Measurements from ENCODE around the gene AGPAT4. TPM values are rescaled to one million over a fixed set of nuclear protein-coding genes. Genes with fewer than 3 reads are reported as not detected.
A peak's percentile ranks its signal among the peaks of the same experiment; 100 is the strongest.
"Not testable (repeated sequence)": the region's sequence is repeated elsewhere in the genome, so short reads cannot be mapped to it uniquely, and the experiment has no call there.

Gene AGPAT4
- polyA plus RNA-seq, 3 donors from 2014 or later: 14.4 to 16.6 (median 14.8) TPM

DNA sequence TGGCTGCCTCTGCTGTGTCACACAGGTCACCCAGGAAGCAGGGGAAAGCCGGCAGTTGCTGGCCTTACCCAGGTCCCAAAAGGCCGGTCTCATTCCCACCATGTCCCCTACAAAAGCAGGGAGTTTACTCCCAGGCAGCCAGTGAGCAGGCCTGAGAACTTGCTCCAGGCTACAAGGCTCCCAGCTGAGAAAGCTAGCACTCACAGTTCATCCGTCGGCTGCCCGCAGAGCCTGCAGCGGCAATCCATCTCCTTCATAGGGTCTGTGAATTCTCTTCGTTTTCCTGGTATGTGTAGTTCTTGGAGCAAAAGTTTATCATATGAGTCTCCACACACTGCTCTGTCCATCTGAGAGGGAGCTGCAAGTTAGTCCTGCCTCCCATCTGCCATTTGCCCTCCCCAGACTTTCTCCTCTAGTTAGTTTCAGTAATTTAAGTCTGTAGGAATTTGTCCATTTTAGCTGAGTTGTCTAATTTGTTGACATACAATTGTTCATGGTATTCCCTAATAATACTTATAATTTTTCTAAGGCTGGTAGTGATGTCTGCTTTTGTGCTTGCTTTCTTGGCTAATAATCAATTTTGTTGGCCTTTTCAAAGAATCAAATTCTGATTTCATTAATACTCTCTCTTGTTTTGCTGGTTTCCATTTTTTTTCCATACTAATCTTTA lies 146.7 kb downstream of the AGPAT4 start:
- no peaks in the 10 kb centered on the region for H3K4me1 Mint-ChIP-seq
- DNase-seq: no peak
- no peak overlapping the region for H3K4me3 Mint-ChIP-seq
- peaks cover 13 to 38% (median 24%) of the 10 kb centered on the region in 6 donors for H3K9me3 Mint-ChIP-seq
- peaks cover 0 to 9% (median 1%) of the 10 kb centered on the region in 3 donors for H3K27me3 Mint-ChIP-seq (ENCODE audit: low read depth in 3 of 3)
- peaks cover 58 to 70% (median 66%) of the 10 kb centered on the region in 3 donors for H3K36me3 Mint-ChIP-seq
- H3K27ac Mint-ChIP-seq: peak overlapping the region in 1 of 6 donors; percentile 19

DNA sequence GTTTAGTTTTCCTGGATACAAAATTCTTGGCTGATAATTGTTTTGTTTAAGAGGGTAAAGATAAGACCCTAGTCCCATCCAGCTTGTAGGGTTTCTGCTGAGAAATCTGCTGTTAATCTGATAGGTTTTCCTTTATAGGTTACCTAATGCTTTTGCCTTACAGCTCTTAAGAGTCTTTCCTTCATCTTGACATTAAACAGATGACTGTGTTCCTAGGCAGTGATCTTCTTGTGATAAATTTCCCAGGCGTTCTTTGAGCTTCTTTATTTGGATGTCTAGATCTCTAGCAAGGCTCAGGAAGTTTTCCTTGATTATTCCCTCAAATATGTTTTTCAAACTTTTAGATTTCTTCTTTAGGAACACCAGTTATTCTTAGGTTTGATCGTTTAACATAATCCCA lies 148.3 kb downstream of the AGPAT4 start:
- Mint-ChIP-seq H3K27ac (no peak overlapping the region), H3K36me3 (peaks cover 67 to 84% (median 80%) of the 10 kb centered on the region in 3 donors), H3K9me3 (peaks cover 13 to 47% (median 26%) of the 10 kb centered on the region in 6 donors), H3K4me1 (peaks cover 0 to under 1% of the 10 kb centered on the region in 2 donors), H3K27me3 (ENCODE audit: low read depth in 3 of 3) (peaks cover 0 to 9% (median 1%) of the 10 kb centered on the region in 3 donors), H3K4me3 (no peak overlapping the region)
- DNase-seq: no peak

DNA sequence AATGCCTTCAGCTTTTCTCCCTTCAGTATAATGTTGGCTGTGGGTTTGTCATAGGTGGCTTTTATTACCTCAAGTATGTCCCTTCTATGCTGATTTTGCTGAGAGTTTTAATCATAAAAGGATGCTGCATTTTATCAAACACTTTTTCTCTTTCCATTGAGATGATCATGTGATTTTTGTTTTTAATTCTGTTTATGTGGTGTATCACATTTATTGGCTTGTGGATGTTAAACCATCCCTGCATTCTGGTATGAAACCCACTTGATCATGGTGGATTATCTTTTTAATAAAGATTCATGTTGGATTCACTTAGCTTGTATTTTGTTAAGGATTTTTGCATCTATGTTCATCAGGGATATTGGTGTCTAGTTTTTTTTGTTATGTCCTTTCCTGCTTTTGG lies 150.5 kb downstream of the AGPAT4 start:
- H3K27ac Mint-ChIP-seq, H3K4me1 Mint-ChIP-seq, DNase-seq, H3K4me3 Mint-ChIP-seq: not testable (repeated sequence)
- peaks cover 72 to 92% (median 87%) of the 10 kb centered on the region in 3 donors for H3K36me3 Mint-ChIP-seq
- H3K9me3 Mint-ChIP-seq: peaks cover 13 to 50% (median 28%) of the 10 kb centered on the region in 6 donors
- peaks cover 0 to 11% (median 0%) of the 10 kb centered on the region in 3 donors for H3K27me3 Mint-ChIP-seq (ENCODE audit: low read depth in 3 of 3)

DNA sequence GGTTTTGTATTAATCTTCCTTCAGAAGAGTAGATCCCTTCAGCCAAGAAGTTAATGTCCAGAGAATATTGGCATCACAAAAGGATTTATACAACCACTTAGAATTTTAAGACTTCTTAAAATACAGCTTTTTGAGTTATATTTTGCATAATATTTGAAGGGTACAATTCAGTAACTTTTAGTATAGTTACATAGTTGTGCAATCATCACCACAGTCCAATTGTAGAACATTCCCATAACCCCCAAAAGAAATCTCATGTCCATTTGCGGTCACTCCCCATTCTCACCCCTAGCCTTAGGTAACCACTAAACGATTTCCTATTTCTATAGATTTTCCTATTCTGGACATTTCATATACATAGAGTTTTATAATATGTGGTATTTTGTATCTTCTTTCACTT lies 155.9 kb downstream of the AGPAT4 start:
- H3K4me3 Mint-ChIP-seq: no peak overlapping the region
- H3K36me3 Mint-ChIP-seq: peaks cover 57 to 77% (median 63%) of the 10 kb centered on the region in 3 donors
- H3K4me1 Mint-ChIP-seq: peaks cover 0 to 1% of the 10 kb centered on the region in 2 donors
- DNase-seq: no peak
- peaks cover 0 to 3% (median 1%) of the 10 kb centered on the region in 3 donors for H3K27me3 Mint-ChIP-seq (ENCODE audit: low read depth in 3 of 3)
- peaks cover 0 to 18% (median 5%) of the 10 kb centered on the region in 6 donors for H3K9me3 Mint-ChIP-seq
- peak overlapping the region in 1 of 6 donors; percentile 8 for H3K27ac Mint-ChIP-seq

DNA sequence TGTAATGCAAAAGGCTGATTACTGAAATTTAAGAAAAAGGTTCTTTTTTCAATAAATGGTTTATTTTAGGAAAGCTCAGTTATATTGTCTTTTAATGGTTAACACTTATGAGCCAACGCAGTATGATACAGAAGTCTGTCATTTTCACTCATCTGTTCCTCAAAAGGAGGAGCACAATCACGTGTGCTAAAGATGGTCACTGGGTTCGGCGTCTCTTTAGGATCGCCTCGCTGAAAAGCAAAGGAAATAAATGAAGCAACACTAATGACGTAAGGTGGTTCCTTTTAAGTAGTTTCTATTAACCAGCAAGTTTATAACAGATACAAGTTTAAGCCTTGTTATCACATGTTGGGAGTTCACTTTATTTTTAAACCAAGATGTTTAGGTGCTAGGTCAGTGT lies 156.6 kb downstream of the AGPAT4 start:
- Mint-ChIP-seq H3K27me3 (ENCODE audit: low read depth in 3 of 3) (peaks cover 0 to 3% (median 1%) of the 10 kb centered on the region in 3 donors), H3K36me3 (peaks cover 60 to 78% (median 64%) of the 10 kb centered on the region in 3 donors), H3K4me1 (peaks cover 0 to 1% of the 10 kb centered on the region in 2 donors), H3K9me3 (peaks cover 0 to 13% (median 3%) of the 10 kb centered on the region in 6 donors), H3K4me3 (no peak overlapping the region), H3K27ac (peak overlapping the region in 1 of 6 donors; percentile 54)
- DNase-seq: no peak

DNA sequence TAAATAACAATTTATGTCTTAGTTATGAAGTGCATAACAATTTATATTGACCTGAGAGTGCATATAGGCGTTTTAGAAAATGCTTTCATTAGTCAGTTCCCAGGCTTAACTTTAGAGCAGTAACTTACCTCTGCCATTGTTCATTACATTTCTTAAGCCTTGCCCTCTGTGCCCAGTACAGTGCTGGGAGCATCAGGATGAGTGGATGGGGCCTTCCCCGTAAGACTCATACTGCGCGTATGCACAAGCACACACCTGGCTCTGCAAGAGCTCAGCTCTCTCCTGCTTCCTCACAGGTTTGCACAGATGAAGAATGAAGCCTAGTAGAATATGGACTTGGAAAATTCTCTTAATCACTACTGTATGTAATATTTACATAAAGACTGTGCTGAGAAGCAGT lies 157.3 kb downstream of the AGPAT4 start:
- Mint-ChIP-seq H3K4me3 (no peak overlapping the region), H3K36me3 (peaks cover 58 to 78% (median 63%) of the 10 kb centered on the region in 3 donors), H3K27ac (peak overlapping the region in 2 of 6 donors; percentile 4 to 38), H3K4me1 (peaks cover 0 to 1% of the 10 kb centered on the region in 2 donors), H3K9me3 (peaks cover 0 to 6% (median 1%) of the 10 kb centered on the region in 6 donors), H3K27me3 (ENCODE audit: low read depth in 3 of 3) (peaks cover 0 to 3% (median 1%) of the 10 kb centered on the region in 3 donors)
- no peak for DNase-seq

DNA sequence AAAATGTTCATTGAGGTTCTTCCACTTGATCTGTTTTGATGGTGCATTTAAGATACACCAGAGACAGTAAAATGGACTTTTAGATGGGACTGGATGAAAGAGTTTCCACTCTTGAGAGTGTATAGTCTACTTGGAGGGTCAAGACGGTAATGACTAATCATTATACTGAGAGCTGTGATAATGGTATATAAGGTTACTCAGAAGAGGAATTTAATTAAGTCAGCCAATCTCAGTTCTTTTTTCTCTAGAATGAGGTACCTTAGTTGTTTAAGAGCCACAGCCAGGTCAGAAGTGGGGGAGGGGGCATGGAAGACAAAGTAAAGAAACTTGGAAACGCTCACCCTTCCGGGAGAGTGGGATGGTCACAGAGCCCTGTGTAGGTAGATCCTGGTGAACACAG lies 158.4 kb downstream of the AGPAT4 start:
- peaks cover 0 to 2% (median 0%) of the 10 kb centered on the region in 6 donors for H3K9me3 Mint-ChIP-seq
- H3K36me3 Mint-ChIP-seq: peaks cover 56 to 78% (median 64%) of the 10 kb centered on the region in 3 donors

DNA sequence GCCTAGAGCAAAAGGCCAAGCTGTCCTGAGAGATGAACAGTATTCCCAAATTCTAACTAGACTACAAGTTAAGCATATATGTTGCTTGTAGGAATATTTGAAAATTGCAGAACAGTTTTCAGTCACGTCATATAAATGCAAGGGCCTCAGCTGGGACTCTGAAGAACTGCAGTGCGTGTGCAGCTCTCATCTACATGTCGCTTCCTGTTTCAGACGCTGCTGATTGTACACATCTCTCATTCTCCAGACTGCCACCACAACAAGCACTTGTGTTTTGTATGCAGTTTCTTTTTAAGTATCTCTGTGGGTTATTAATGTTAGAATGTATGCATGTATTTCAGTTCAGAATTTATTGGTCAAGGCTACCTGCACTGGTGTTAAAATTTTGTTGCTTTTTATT lies 162.6 kb downstream of the AGPAT4 start:
- H3K36me3 Mint-ChIP-seq: peaks cover 55 to 87% (median 66%) of the 10 kb centered on the region in 3 donors
- no peak for DNase-seq
- H3K9me3 Mint-ChIP-seq: no peaks in the 10 kb centered on the region
- H3K4me1 Mint-ChIP-seq: no peaks in the 10 kb centered on the region
- no peak overlapping the region for H3K27ac Mint-ChIP-seq
- H3K4me3 Mint-ChIP-seq: no peak overlapping the region
- peaks cover 0 to 2% (median under 1%) of the 10 kb centered on the region in 3 donors for H3K27me3 Mint-ChIP-seq (ENCODE audit: low read depth in 3 of 3)

More for the DNA sequence above, 158.4 kb downstream of the AGPAT4 start:
- H3K4me3 Mint-ChIP-seq: no peak overlapping the region
- peak overlapping the region in 2 of 6 donors; percentile 1 to 58 for H3K27ac Mint-ChIP-seq
- H3K27me3 Mint-ChIP-seq (ENCODE audit: low read depth in 3 of 3): peaks cover 0 to 3% (median 1%) of the 10 kb centered on the region in 3 donors
- no peak for DNase-seq
- no peaks in the 10 kb centered on the region for H3K4me1 Mint-ChIP-seq

DNA sequence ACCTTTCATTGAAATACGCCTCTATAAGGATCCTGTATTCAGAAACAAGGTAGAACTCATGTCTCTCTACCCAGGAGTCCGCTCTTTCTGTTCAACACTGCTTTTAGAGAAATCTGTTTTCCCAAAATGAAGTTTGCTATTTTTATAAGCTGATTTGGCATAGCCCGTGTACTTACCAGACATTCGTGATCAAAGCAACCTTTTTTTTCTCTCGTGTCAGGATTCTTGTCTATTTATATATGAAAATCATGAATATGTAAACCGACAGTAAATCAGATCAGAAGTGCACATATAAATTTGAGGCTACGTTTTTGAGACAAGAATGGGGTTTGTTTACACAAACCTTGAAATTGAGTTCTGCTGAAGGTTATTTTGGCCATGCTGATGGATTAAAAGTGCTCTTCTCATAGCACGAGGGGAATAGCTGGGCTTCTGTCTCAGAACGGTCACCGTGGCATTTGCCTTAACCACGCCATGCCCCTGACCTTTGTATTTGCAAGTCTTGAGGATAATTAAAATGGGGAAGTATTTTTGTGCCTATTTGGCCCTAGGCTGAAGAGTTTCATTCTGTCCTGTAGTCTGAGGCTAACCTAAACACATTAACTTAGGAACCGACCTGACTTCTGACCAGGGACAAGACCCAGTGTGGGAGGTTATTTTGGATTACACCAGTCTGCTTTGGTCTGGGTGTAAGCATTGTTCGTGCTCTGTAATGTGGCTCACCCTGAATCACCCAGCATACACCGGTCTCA lies 163.7 kb downstream of the AGPAT4 start:
- H3K9me3 Mint-ChIP-seq: no peaks in the 10 kb centered on the region
- peak overlapping the region in 1 of 6 donors; percentile 78 for H3K27ac Mint-ChIP-seq
- H3K4me1 Mint-ChIP-seq: no peaks in the 10 kb centered on the region
- H3K27me3 Mint-ChIP-seq (ENCODE audit: low read depth in 3 of 3): peaks cover 0 to 2% (median 2%) of the 10 kb centered on the region in 3 donors
- DNase-seq: no peak
- no peak overlapping the region for H3K4me3 Mint-ChIP-seq
- peaks cover 47 to 85% (median 60%) of the 10 kb centered on the region in 3 donors for H3K36me3 Mint-ChIP-seq

DNA sequence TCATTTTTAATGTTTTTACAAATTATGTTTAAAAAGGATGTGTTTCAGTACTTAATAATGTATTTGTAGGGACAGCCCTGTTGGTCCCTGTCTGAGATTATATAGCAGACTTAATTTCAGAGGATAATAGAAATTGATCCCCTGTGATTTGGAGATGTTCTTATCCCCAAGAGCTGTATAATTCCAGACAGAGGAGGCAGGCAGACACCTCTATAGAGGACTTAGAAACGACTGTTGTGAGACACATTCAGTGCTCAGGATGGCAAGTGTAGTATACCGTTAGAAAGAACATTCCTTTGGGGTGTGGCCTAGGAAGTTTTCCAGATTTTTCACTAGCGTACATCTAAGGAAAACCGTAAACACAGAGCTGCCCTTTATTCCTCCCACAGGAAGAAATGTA lies 164.5 kb downstream of the AGPAT4 start:
- H3K27ac Mint-ChIP-seq: no peak overlapping the region
- H3K36me3 Mint-ChIP-seq: peaks cover 46 to 81% (median 54%) of the 10 kb centered on the region in 3 donors
- H3K27me3 Mint-ChIP-seq (ENCODE audit: low read depth in 3 of 3): peaks cover 0 to 2% (median 2%) of the 10 kb centered on the region in 3 donors
- no peaks in the 10 kb centered on the region for H3K9me3 Mint-ChIP-seq
- DNase-seq: no peak
- H3K4me1 Mint-ChIP-seq: no peaks in the 10 kb centered on the region
- H3K4me3 Mint-ChIP-seq: no peak overlapping the region

DNA sequence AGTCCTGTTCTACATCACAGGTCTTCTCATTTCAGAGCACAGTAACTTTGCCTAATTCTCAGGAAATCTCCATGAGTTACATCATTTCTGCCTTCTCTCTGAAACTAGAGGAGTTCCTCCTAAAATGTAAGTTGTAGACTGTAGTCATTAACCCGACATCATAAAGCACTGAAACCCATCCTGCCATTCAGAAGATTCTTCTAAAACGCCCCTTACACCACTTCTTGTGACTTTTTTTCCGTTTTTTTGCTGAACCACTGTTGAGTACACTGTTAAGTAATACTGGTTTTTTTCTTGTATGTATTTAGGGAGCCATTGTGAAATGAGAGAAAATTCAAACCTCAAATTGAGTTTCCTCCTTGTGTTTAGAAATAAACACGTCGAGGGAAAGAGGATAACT lies 164.9 kb downstream of the AGPAT4 start:
- no peak overlapping the region for H3K4me3 Mint-ChIP-seq
- H3K36me3 Mint-ChIP-seq: peaks cover 46 to 79% (median 55%) of the 10 kb centered on the region in 3 donors
- H3K27ac Mint-ChIP-seq: no peak overlapping the region
- H3K27me3 Mint-ChIP-seq (ENCODE audit: low read depth in 3 of 3): peaks cover 0 to 2% (median 2%) of the 10 kb centered on the region in 3 donors
- DNase-seq: no peak
- no peaks in the 10 kb centered on the region for H3K9me3 Mint-ChIP-seq
- no peaks in the 10 kb centered on the region for H3K4me1 Mint-ChIP-seq

DNA sequence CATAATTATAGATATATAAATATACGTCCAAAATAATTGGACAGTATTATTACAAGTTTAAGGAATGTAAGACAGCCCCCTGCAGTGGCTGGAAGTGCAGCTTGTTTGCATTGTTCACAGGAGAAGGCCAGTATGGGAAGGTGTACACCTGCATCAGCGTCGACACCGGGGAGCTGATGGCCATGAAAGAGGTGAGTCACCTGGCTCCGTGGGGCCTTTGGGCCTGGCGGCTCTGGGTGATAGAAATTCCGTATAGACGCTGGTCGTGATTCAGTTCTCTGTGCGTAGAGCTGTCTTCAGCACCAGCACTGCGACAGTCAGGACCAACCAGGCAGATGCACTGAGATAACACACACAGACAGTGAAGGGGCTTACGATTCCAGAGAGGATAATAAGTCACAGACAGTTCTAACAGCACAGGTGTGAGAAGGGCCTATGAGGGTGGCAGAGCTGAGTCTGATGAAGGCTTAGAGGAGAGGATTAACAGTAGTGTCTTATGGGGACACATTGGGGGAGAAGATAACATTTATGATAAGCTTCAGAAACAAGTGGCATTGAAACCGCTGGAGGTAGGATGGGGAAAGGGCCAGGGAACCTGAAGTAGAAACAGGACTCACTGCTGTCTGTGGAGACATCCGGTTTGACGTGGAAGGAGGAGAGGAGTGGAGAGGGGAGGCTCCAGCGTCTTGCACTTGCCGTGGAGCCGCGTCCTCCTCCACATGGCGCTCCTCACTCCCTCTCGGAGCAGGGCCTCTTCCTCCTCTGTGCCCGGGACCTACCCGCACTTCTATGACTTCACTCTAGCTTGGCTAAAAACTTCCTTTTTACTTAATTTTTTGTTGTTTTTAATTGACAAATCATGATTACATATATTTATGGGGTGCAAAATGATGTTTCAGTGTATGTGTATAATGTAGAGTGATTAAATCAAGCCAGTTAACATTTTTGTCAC lies 165.8 kb downstream of the AGPAT4 start:
- Mint-ChIP-seq H3K36me3 (peaks cover 50 to 83% (median 61%) of the 10 kb centered on the region in 3 donors), H3K27ac (no peak overlapping the region), H3K4me1 (no peaks in the 10 kb centered on the region)

DNA sequence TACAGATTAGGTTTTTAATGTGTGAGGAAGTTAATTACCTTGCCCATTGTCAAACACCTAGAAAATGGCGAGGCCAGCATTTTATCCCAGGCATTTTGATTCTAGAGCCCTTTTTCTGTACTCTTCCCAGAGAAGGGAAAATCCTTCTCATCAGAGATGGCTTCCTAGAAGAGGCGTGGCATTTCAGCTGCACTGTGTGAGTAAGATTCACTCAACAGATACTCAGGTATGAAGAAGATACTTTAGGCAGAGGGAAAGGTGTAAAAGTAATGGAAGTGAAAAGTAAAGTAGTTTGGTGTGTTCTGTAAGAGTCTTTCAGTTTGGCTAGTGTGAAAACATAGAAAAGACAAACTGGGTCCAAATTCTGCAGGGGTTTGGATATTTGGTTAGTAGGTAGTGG lies 168.5 kb downstream of the AGPAT4 start:
- Mint-ChIP-seq H3K36me3 (peaks cover 37 to 70% (median 50%) of the 10 kb centered on the region in 3 donors), H3K27ac (peak overlapping the region in 1 of 6 donors; percentile 36), H3K27me3 (ENCODE audit: low read depth in 3 of 3) (peaks cover 0 to 2% (median 2%) of the 10 kb centered on the region in 3 donors), H3K4me1 (no peaks in the 10 kb centered on the region), H3K9me3 (no peaks in the 10 kb centered on the region), H3K4me3 (no peak overlapping the region)
- DNase-seq: no peak

More for the DNA sequence above, 165.8 kb downstream of the AGPAT4 start:
- H3K4me3 Mint-ChIP-seq: no peak overlapping the region
- no peak for DNase-seq
- H3K27me3 Mint-ChIP-seq (ENCODE audit: low read depth in 3 of 3): peaks cover 0 to 2% (median 2%) of the 10 kb centered on the region in 3 donors
- no peaks in the 10 kb centered on the region for H3K9me3 Mint-ChIP-seq

All from immature natural killer cell (primary cell).